NCI-H524 treated with DMSO at 0.1 percent for 48 hours (cell line): ENCODE data around the gene DPYSL5.
A peak's percentile ranks its signal among the peaks of the same experiment; 100 is the strongest.

ENCODE experiments used
- DNase-seq: peaks from one replicate; lab custom pipeline; 2025; lab: John Stamatoyannopoulos, UW

DPYSL5 gene

DNA sequence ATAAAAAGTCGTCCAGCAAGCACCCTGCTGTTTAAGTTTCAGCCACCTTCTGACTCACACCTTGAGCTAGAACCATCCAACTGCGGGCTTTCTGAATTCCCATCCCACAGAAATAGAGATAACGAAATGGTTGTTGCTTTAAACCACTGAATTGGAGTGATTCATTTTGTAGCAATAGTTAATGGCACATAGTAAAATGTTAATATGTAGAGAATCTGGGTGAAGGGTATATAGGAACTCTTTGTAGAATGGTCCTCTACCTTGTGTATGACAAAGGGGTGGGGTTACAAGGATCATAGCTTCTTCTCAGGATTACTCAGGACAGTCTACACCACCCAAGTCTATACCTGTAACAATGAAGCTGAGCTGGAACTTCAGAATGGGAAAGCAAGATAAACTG, 120.1 kb downstream of the DPYSL5 start:
- no peak for DNase-seq

- no peak for DNase-seq
Measured at GRCh38 chr2:26969077-26969844, 121.3 kb downstream of the DPYSL5 start.

DNA sequence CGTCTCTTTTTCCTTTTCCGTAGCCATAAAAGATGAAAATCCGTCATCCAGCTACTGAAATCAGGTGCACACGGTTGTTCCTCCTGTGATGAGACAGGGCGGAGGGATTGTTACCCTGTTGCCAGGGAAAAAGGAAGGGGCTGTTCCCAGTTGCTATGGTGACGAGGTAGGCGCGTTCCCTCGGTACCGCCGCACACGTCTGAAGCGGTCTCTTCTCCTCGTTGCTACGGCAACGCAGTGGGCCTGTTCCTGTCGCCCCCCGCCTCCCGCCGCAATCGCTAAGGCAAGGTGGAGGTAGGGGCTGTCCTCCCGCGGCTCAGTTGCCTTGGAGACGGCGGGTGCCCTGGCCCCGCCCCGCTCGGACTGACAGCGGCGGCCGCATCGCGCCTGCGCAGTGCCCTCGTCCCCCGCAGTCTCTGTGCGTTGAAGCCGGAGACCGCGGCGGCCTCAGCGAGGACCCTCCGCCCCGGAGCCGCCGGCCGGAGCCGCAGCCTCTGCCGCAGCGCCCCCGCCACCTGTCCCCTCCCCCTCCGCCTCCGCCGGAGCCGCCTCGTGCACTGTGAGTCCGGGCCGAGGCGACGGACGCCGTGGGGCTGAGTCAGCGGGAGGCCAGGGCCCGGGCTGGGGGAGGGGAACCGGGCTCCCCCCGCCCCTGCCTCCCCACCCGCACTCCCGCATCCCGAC, 122.5 kb downstream of the DPYSL5 start, which contains the start of gene MAPRE3:
TSS of gene MAPRE3 (plus strand) at position 394 of the 684 bp plus-strand sequence. CDS start 51,582 bp downstream, outside the sequence.
- DNase-seq: peak; percentile 97

DNA sequence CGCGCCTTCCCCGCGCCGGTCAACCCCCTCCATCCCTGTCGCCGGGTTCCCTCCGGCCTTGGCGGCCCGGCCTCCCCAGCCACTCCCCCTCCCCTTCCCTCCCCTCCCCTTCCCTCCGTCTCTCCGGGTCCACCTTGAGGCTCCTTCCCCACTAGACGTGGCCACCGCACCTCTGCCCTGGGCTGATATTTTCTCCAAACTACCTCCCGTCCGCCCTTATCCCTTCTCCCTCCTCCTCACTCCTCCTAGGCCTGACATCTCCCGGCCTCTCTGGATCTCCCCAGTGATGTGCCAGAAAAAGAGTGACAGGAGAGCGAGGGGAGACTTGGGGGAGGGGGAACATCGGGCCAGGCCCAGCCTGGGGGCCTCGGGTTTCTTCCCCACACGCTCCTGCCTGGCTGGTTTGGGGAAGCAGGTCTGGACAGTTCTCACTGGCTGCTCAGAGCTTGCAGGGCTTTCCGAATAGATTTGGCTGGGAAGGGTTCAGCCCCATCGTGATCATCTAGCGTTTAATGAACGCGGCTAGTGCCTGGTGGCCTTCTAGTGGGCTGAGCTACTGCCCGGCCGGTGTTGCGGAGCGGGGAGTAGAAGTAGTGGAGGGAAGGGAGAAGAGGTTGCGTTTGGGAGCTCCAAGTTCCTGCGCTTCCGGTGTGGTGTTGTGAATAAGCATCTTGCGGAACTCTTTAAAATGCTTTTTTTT, 123.1 kb downstream of the DPYSL5 start:
- no peak for DNase-seq

- DNase-seq: no peak
Measured at GRCh38 chr2:26971911-26972786, 124.2 kb downstream of the DPYSL5 start.

GRCh38 chr2:26974352-26974751, 126.4 kb downstream of the DPYSL5 start:
- peak; percentile 17 for DNase-seq

- DNase-seq: no peak
Measured at GRCh38 chr2:26975102-26975501, 127.2 kb downstream of the DPYSL5 start.

- no peak for DNase-seq
Measured at GRCh38 chr2:26975656-26976055, 127.7 kb downstream of the DPYSL5 start.

GRCh38 chr2:26976237-26976636, 128.3 kb downstream of the DPYSL5 start:
- no peak for DNase-seq

DNA sequence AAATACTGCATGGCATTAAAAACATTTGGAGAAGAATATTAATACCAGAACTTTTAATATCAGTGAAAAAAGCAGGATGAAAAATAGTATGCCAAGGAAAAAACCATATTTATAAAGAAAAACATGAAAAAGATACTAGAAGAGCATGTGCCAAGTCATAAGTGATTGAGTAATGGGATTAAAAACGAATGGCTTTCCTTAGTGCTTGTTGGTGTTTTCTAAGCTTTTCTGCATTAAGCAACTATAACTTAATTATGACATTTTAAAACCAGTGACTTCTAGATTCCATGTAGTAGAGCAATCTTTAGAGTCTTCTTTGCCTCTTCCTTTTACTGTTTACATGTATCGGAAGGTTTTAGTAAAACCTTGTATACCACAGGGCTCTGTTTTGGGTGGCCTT, 129.1 kb downstream of the DPYSL5 start:
- DNase-seq: no peak

DNA sequence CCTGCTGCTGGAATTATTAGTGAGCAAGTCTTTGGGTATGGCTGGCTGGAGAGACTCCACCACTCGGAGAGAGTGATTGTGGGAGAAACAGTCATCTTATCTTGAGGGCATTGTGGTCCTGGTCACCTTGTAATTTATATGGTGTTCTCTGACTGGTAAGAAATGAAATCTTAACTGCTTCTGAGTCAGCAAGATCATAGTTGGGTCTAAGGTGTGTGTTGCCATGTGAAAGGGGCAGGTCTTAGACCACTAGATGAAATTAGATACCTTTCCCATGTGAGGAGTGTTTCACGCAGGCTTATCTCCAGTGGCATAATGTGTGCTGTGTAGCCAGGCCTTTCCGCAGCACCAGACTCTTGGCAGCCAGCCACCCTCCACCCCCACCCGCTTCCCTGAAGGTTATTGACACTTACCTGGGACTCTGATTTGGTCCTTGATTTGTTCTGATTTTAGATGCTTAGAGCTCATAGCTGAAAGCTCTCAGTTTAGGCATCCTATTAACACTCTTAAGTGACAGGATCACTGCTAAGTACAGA, 130.2 kb downstream of the DPYSL5 start:
- peak; percentile 36 for DNase-seq

DNA sequence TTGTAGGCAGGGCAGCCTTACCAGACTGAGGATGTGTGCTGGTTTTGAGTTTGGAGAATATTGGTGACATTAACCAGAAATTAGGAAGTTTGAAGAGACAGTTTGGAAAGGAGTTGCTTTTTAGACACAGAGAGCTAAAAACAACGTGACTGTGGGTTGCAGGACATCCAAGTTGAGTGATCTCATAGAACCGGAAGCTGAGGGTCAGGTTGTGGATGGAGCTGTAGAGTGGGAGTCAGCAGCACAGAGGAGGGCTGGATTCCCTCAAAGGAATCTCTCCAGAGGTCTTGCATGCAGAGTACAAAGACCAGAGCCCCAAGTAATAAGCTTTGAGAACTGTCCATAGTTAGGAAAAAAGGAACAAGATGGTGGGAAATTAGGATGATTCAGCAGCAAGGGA, 131.8 kb downstream of the DPYSL5 start:
- no peak for DNase-seq

GRCh38 chr2:26980971-26981370, 133.0 kb downstream of the DPYSL5 start:
- DNase-seq: no peak

GRCh38 chr2:26982102-26982742, 134.3 kb downstream of the DPYSL5 start:
- no peak for DNase-seq

DNA sequence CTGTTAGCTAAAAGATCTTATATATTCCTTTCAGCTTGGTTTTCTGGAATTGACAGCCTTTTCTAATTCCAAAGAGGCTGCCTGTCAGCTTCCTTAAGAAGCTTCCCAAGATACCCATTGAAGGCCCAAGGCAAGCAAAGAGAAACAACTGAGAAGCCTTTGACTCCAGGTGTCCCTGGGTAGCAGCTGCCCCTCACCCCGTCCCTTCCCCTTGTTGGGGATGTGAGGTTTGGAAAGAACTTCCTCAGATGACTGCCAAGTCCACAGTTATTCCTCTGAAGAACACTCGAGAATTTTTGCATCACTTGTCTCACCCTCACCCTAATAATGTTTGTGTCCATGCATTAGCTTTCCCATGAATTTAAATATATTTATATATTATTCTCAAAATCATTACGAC, 135.8 kb downstream of the DPYSL5 start:
- no peak for DNase-seq

DNA sequence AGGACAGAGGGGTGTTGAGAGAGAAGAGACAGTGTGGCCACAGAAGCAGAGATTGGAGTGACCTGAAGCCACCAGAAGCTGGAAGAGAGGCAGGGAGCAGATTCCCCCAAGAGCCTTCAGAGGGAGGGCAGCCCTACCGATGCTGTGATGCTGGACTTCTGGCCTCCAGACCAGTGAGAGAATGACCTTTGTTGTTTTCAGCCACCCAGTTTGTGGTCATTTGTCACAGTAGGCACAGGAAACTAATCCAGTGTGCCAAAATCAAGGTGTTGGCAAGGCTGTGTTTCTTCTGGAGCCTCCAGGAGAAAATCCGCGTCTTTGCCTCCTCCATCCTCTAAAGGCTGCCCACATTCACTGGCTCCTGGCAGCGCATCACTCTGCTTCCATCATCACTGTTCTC, 137.9 kb downstream of the DPYSL5 start:
- DNase-seq: no peak

DNA sequence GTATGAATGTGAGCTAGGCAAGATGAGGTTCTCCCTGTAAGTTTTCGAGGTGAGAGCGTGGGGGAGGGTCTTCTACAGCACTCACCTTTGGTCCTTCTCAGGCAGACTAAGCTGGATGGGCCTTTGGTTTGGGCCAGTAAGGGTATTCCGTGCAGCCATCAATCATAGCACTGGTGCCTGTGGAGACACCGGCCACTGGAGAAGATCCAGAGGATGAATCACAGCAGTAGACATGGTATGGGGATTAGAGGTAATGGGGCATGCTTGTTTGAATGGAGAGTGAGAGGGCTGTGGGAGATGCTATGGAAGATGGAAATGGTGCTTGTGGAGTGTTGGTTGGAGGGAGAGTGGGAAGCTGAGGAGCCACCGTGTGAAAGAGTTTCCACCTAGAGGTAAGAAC, 138.6 kb downstream of the DPYSL5 start:
- DNase-seq: no peak

DNA sequence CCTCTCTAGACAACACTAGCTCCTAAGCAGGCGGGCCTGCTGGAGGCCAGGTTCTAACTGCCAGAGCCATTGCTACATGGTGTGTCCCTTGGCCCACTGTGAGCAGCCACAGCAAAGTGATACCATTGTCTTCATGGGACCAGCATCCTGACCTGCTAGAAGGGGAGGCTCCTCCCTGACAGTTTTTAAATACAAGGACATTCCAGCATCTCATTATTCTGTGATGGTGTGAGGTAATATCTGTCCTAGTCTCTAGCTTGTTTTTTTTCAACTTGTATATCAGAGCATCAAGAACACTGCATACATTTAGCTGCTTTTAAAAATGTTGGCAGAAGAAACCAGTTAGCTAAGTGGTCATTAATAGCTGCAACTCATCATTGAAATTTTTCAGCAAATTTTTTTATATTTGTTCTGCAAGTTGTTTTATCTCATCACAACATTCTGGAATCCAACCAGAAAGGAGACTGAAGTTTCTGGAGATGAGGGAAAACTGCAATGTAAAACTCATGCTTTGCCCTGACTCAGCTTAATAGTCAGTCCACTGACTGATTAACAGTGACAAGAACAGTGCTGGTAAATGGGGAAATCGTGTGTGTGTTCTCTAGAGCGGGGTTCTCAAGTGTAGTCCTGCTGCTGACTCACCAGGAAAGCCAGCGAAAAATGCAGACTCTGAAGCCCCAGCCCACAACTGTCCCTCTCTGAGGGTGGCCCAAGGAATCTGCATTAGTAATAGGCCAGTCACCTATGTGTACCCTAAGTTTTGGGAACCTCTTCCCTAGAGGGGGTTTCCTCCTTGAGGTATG, 140.3 kb downstream of the DPYSL5 start:
- no peak for DNase-seq

DNA sequence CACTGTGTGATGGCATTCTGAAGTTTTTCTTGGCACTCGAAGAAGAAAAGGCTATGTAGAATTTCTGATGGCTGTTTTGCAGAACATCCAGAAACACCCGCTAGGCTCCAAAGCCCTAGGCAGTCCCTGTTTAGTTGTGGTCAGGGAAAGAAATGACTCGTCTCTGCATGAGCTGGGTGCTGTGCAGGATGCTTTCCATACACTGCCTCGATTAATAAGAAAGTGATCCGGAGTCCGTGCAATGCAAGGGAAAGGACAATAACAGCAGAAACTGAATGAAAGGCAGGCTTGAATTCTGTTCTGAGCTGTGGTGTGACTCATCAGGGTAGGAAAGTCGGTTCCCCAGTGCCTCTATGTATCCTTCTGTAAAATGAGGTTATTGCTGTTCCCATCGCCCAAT, 141.2 kb downstream of the DPYSL5 start:
- no peak for DNase-seq

GRCh38 chr2:26991717-26992116, 143.8 kb downstream of the DPYSL5 start:
- no peak for DNase-seq
